LHCN-M2 (cell line): ENCODE results near the gene ZNF346. TPM values are rescaled to one million over a fixed set of nuclear protein-coding genes. Genes with fewer than 3 reads are reported as not detected.
"Not testable (repeated sequence)": the region's sequence is repeated elsewhere in the genome, so short reads cannot be mapped to it uniquely, and the experiment has no call there.

Experiments
- DNase-seq: peaks from one replicate; pipeline ENCODE4 v3.0.0-alpha.2; 2012; ENCODE audit warnings: low read depth
- total RNA-seq: library from RNA; depleted of rRNA; stranded (reverse); fragments of >200 nt; gene quantifications from 2 replicates; pipeline ENCODE4 v1.2.3, GENCODE V29; 2014

Gene ZNF346
- total RNA-seq, 1 experiment from 2014 or later: 9.1 TPM

DNA sequence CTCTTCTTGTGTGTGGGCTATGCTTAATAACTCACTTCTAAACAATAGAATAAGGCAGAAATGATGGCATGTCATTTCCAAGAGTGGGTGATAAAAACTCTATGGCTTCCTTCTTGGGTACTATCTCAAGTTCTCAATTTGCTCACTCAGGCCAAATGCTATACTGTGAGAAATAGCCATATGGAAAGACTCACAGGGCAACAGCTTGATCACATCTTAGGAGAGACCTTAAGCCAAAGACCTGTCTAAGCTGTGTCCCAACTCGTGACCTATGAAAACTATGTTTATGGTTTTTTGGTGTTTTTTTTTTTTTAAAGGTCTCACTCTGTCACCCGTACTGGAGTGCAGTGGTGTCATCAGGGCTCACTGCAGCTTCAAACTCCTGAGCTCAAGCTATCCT lies 13.8 kb upstream of the ZNF346 start:
- DNase-seq: no peak

DNA sequence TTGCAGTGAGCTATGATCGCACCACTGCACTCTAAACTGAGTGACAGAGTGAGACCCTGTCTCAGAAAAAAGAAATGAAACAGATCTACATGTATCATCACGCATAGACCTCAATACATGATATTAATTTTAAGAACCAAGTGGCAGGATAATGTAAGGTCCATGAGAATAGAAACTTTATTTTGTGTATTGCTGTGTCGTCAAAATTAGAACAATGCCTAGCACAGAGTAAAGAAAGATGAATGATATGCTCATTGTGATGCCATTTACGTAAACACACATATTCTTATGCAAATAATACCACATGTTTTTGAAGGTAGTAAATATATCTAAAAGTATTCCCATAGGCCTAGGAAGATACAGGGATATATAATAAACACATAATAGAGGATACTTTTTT lies 12.3 kb upstream of the ZNF346 start:
- no peak for DNase-seq

DNA sequence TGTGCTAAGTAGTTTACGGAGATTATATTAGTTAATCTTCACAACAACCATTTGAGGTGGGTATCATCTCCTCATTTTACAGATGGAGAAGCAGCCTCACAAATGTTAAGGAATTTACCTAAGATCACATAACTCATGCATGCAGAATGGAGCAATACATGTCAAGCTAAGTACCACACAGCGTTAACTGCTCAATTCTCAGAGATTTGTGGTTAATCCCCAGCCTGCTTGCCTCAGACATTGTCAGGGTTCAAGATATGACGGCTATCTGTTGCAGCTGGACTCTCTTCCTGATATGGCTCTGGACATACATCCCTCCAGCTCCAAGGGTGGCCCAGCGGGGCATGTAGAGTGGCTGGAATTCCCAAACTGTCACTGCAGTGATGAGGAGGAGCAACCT lies 7.3 kb upstream of the ZNF346 start:
- no peak for DNase-seq

DNA sequence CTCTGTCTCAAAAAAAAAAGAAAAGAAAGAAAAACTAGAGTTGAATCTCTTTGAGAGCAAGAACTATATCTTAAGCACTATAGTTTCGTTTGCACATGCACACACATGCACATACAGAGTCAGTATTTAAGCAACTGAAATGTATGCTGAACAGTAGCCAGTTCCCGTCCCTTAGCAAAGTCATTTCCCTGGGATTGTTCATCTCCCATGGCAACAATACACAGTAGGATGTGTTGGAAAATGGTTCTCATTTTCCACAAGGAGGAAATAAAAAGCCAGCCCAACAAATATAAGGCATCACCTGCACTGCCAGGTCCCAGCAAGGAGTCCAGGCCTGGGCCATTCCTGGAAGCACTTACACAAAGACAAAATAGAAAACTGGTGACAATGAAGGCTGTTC lies 4.2 kb upstream of the ZNF346 start:
- no peak for DNase-seq

DNA sequence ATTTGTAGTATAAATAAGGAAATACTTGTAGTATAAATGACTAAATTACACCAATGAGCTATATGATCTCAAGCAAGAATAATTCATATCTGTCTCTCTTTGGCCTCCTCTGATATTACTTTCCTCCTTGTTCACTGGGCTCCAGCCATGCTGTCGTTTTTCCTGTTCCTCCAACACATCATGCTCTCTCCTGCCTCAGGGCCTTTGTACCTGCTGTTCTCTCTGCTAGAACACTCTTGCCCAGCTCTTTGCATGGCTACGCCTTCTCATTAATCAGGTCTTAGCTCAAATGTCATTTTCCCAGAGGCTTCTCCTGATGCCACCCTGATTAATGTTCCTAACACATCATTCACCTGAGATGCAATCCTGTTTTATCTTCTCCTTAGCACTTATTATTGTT lies 2.5 kb upstream of the ZNF346 start:
- no peak for DNase-seq

DNA sequence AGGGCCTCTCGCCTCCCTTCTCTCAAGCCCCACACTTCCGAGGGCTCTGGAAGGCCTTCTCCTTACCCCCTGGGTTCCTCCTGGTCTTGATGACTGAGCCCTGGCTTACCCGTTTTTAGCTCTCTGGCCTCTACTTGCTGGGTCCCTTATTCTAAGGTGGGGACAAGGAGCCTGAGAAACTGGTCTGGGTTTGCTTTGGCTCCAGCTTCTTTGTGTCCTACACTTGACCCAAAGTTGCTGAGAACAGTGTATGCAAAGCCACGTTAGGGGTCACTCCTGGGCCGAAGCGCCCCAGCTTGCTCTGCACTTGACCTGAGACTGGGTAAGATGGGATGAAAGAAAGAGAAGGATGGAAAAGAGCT lies 788 bp downstream of the ZNF346 start:
- DNase-seq: peak; percentile 10

DNA sequence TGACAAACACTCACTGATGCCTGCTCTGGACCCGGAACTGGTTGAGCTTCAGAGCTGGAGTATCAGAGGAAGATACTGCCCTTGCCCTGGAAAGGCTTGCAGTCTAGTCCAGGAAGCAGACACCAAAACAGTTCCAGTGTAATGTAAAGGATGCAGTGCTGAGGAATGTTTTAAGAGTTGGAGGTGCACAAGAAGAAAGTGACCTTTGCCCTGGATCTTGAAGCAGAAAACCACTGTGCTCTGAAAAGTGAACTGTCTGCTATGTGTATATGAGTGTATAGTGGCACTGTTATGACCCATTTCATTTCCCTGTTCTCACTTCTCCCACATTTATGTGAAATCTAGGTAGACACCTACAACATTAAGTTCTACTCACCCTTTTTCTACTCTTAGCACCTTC lies 2.1 kb downstream of the ZNF346 start:
- DNase-seq: no peak

DNA sequence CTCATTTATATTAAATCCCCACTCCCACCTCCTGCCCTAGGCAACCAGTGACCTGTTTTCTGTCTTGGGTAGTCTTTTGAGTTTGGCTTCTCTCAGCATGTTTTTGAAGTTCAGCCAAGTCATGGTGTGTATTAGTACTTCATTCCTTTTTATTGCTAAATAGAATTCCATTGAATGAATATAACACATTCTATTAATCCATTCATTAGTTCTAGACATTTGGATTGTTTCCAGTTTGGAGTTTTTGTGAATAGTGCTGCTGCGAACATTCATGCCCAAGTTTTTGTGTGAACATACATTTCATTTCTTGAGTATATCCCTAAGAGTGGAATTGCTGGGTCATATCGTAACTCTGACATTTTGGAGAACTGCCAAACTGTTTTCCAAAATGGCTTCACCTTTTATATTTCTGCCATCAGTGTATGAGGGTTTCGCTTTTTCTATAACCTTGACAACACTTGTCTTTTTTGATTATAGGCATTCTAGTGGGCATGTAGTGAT lies 2.7 kb downstream of the ZNF346 start:
- no peak for DNase-seq

DNA sequence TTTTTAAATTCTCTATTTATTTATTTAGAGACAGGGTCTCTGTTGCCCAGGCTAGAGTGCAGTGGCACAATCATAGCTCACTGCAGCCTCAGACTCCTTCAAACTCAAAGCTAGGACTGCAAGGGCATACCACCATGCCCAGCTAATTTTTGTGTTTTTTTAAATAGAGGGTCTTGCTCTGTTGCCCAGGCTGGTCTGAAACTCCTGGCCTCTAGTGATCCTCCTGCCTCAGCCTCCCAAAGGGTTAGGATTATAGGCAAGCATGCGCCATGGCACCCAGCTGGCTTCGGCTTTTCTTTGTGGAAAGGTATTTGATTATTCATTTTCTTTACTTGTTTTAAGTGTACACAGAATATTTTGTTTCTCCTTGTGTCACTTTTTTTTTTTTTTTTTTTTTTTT lies 5.2 kb downstream of the ZNF346 start:
- DNase-seq: no peak

DNA sequence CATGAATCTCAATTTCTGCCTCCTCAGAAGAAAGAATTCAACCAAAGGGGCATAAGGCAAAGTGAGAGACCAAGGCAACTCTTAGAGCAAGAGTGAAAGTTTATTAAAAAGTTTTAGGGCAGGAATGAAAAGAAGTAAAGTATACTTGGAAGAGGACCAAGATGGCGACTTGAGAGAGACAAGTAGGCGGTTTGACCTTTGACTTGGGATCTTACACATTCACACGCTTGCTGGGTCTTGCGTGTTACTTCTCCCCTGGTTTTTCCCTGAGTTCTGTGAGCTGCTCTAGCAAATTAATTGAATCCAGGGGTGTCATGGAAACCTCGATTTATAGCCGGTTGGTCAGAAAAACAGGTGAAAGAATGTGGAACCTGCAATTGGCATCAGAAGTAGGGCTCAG lies 7.0 kb downstream of the ZNF346 start:
- DNase-seq: no peak

DNA sequence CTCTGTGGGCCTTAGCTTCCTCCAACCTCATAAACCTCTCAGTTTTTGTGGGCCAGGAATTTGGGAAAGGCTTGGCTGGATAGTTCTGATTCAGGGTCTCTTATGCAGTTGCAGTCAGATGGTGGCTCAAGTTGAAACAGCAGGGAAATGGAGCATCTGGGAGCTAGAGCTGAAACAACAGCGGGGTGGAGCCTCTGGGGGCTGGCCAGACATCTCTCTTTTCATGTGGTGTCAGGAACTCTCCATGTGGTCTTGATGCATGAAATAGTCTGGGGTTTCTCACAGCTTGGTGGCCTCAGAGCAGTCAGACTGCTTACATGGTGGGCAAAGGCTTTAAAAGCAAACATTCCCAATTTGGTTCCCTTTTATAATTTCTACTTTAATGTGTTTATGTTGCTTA lies 13.5 kb downstream of the ZNF346 start:
- DNase-seq: no peak

DNA sequence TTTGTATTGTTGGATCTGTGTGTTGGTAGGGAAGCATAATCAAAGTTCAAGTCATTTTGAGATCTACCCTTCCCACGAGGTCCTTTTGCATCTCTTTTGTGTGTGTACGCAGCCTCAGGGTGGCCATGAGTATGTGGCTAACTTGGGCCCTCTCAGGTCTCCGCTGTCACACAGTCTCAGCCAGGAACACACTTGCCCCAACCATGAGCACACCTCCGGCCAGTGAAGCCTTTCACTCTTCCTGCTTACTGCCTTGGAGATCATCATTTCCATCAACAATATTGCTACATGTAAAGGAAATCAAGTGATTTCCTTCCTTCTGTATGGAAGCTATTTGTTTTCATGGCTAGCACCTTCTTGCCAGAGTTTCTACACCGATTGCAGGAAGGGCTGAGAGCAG lies 13.9 kb downstream of the ZNF346 start:
- DNase-seq: no peak

DNA sequence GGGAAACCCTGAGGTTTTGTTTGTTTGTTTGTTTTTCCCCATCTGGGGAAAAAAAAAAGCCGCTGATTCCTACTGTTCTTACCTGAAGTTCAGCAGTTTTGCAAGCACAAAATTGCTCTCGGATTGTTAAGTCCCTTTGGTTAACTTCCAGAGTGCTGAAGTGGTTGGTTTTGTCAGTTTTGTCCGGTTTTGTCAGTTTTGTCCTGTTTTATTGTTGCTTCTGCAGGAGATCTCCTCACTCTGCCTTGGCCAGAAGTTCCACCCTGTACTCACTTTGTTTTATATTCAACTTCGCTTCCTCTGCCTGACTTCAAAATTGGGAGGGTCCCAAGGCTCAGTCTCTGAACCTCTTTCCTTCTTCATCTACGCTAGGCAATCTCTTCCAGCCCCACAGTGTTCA lies 14.4 kb downstream of the ZNF346 start:
- no peak for DNase-seq

DNA sequence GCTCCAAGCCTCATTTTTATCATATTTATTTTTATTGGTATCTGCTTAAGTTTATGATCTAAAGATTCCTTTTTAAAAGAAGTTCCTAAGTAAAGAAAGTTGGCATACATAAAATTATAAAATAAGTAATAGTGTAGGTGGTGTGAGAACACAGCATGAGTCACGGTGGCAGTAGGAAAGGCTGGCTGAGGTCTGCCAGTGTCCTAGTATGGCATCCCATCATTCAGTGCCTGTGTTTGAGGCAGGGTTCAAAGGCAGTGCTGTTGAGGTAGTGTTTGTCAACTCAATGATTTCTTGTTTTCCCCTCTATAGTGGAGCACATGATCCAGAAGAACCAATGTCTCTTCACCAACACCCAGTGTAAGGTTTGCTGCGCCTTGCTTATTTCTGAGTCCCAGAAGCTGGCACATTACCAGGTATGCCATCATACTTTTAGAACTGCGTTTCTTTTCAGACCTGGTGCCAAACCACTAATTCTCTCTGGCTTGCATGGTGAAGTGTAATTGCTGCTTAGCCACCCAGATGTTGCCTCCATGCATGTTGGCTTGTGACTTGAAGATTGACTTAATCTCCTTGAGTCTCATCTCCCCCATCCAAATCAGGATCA lies 18.4 kb downstream of the ZNF346 start:
- DNase-seq: peak; percentile 56

DNA sequence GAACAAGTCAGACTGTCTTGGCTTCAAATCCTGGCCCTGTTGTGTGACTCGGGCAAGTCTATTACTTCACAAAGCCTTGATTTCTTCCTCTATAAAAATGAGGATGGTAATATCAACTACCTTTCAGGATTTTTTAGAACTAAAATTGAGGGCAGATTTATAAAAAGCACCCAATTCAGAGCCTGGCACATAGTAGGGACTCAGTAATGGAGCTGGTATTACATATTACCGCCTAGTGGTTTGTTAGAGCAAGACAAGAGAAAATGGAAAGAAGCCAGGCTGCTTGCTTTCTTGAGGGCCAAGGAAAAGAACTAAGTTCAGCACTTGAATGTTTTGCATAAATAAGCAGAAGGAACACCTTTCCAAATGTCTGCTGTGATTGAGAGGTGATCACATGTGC lies 19.4 kb downstream of the ZNF346 start:
- DNase-seq: no peak

DNA sequence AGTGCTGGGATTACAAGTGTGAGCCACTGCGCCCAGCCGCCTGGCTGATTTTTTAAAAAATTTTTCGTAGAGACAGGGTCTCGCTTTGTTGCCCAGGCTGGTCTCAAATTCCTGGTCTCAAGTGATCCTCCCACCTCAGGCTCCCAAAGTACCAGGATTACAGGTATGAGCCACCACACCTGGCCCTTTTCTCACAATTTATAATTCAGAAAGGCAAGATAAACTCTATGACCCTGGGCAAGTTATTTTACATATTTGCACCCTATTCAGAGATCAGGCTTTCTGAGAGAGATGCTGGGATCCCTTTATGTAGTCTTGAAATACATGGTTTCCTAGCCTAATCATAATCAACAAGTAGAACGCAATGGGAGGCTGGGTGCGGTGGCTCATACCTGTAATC lies 20.6 kb downstream of the ZNF346 start:
- no peak for DNase-seq

DNA sequence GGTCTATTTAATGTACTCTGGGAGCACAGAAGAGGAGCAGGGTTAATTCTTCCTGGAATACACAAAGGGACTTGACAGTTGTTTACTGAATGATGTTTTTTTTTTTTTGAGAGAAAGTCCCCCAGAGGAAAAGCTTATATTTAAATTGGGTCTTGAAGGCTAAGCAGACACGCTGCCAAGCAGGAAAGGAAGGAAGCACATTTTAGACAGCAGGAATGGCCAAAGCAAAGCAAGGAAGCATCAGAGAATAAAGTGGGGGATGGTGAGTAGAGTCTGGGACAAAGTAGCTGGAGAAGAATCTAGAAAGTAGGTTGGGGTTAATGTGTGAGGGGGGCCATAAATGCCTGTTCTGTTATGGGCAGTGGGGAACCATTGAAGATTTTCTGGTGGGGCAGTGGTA lies 21.5 kb downstream of the ZNF346 start:
- DNase-seq: no peak

DNA sequence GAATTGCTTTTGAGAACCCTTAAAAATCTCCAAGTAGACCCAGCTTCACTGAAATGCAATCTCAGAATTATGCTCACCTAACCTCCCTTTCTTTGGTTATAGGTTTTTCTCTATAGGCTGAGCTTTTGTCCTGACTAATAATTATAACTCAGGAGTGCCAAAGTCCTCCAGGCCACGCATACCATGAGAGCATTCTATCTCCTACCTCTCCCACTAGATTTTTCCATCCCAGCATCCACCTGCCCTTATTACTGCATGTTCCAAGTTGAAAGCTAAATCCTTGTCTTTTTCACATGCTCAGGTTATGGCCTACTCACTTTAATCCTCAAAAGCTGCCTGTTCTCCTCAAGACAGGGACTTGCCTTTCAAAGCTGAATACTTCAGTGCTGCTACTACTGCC lies 22.1 kb downstream of the ZNF346 start:
- no peak for DNase-seq

DNA sequence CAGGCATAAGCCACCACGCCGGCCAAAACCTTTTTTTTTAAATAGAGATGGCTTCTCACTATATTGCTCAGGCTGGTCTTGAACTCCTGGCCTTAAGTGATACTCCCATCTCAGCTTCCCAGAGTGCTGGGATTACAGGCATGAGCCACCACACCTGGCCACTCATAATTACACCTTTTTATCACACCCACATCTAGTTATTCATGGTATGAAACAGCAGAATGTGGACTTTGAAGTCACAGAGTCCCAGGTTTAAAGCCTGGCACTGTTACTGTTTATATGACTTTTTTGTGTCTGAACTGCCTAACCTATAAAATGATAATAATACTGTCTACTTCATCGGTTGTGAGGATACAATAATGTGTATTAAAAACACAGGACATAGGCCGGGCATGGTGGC lies 23.1 kb downstream of the ZNF346 start:
- no peak for DNase-seq

DNA sequence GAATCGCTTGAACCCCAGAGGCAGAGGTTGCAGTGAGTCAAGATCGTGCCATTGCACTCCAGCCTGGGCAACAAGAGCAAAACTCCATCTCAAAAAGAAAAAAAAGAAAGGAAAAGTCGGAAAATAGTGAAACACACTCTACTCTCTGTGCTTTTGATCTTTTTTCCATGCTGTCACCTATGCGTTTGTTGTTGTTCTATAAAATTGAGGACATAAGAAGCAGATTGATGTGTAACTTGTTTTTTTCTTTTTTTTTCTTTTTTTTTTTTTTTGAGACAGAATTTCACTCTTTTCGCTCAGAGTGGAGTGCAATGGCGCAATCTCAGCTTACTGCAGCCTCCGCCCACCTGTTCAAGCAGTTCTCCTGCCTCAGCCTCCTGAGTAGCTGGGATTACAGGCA lies 26.0 kb downstream of the ZNF346 start:
- DNase-seq: not testable (repeated sequence)

DNA sequence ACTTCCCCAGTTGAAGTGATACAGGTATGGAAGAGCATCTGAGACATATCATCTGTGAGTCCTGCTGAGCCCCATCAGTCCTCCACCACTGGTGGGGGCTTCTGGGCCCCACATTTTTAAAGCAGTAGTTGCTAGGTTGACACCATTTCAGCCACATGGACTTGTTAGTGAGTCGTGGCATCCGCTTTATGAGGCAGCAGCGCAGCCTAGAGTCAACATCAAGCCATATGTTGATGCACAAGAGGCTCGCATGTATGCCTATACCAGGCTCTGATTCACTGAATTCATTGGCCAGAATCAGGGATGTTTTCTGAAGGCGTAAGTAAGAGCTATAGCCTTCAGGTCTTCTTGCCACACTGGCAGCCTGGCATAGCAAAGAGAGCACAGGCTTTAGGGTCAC lies 26.8 kb downstream of the ZNF346 start:
- DNase-seq: no peak

DNA sequence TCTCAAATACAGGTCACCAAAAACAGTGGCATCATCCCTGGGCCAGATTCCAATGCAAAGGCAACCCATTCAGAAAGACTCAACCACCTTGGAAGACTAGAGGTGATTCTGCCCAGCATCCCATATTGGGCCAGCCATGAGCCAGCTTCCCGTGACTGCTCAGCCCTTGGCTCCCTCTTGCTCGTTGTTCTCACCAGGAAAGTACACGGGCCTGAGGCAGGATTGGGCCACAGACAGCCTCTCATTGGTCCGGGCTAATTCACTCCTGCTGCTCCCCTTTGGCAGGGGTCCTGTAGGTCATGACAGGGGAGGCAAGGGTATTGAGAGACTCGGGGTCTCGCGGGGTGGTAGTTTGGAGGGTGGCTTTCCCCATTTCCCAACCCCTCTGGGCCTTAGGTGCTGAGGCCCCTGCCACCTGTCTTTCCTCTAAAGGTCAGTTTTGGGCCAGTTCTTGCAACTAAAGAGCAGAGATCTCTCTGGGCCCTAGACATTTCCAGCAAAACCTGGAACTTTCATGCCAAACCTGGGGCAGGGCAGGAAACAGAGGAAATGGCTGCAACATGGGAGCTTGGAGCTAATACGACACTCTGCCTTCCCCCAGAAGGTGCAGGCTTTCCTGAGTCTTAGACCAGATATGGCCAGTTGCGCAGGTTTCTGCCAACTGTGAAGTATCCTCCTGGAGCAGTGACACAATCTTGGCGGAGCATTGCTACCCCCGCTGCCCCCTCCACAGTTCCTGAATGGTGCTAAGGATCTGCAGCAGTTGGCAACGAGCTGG lies 42.2 kb downstream of the ZNF346 start:
- no peak for DNase-seq

DNA sequence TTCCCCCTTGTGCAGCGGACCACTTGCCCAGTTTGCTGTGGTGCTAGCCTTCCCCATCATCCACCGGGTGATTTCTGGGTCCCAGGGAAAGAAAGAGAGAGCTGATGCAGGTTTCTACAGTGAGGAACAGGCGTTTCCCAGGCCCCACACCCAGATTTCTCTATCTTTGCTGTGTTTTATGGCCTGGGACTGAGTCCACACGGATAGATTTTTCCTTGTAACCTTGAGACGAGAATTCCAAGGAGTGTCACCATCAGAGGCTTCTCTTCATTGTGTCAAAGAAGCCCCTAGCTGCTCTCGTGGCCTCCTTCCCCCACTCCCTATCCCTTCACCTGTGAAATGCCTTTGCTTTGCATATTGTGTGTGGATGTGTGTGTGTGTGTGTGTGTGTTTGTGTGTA lies 43.0 kb downstream of the ZNF346 start:
- DNase-seq: no peak

DNA sequence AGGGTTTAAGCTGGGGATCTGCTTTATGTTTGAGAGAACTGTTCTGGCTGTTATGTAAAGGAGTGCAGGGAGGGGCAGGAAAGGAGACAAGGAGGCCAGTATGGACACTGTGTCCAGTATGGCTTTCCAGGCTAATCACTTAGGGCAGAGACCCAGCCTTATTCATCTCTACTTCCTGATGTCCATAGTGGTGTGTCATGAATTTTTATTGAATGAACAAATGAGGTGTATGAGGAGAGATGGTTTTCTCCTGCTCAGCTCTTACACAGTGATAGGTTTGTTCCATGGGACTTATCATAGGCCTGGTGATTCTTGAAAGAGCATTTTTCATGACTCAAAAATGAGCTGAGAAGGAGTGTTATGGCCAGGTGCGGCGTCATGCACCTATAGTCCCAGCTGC lies 43.7 kb downstream of the ZNF346 start:
- DNase-seq: no peak
